SW 1271 (cell line): ENCODE data around the gene WDR43.

Source experiments
- DNase-seq, 2 experiments: peaks; one replicate each; lab custom pipeline; 2025; lab: John Stamatoyannopoulos, UW

The WDR43 gene

GRCh38 chr2:28909655-28910353 lies 15.3 kb downstream of the WDR43 start:
- DNase-seq, result no peak

- no peak for DNase-seq
Observed at GRCh38 chr2:28915939-28916338, 21.5 kb downstream of the WDR43 start.

DNA sequence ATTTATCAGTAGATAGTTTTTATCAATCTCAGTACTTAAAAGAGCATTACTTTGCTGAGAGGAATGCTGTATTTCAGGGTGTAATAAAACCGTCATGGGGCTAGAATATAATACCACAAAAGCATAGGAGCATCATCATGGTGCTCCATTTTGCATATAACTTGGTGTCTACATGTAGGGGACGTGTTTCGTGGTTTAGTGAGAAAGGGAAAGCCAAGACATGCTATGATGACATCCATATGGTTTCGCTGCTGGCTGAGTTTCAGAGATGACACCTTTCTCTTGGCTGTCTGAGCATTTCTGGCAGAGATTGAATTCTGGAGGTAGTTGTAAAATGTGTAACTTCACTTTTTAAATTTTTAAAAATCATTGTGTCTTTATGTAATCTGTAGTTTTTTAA lies 32.4 kb downstream of the WDR43 start:
- no peak for DNase-seq

GRCh38 chr2:28927469-28927868 lies 33.0 kb downstream of the WDR43 start:
- DNase-seq, result no peak

DNA sequence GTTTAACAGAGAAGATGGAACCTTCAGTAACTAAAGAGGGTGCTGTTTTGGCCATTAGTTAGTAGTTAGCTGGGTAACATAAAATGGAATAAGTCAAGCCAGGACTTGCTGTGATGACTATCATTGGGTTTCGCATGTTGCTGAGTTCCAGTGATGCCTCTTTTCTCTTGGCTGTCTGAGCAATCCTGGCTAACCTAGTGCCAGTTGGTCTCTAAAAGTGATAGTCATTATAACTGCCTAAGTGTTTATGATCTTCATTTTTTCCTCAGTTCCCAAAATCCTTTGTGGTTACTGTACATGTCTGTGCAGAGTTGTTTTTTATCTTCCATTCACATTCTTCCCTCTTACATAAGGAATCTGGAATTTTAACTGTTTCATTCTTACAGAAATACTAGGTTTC lies 33.4 kb downstream of the WDR43 start:
- DNase-seq, result no peak

- DNase-seq, result no peak
Observed at GRCh38 chr2:28929581-28929980, 35.1 kb downstream of the WDR43 start.

DNA sequence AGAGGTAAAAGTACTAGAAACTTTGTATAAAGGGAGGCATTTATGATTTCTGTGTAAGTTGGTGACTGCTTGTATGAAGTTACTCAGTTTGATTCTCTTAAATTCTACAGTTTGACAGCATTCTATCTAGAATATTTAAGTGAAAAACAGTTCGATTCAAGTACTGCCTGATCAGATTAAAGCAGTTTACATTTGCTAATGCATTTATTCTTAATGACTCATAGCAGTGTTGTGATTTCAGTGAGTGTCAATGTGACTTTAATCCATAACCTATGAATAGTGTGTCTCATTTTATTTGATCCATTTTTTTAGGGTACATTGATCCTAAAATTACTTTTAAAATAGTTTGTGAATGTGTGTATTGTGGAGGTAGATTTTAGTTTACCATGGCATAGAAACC lies 35.7 kb downstream of the WDR43 start:
- DNase-seq, result no peak

GRCh38 chr2:28934769-28935168 lies 40.3 kb downstream of the WDR43 start:
- DNase-seq, result no peak

DNA sequence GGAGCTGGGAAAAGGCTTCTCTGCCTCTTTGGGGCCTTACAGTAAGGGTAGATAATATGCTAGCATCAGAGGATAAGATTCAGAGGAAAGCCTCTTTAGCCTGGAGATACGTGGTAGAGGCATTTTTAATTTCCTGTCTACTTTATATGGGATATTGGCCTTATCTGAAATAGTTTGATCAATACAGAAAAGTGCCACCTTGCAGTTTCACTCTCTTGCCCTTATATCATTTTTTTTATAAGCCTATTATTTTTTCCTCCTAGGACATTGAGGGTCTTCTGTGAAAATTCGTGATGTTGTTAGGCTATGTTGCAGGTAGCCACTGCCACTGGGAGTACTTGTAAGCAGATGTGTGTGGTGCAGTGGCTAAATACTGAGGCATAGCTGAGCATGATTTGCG lies 46.5 kb downstream of the WDR43 start:
- no peak for DNase-seq

DNA sequence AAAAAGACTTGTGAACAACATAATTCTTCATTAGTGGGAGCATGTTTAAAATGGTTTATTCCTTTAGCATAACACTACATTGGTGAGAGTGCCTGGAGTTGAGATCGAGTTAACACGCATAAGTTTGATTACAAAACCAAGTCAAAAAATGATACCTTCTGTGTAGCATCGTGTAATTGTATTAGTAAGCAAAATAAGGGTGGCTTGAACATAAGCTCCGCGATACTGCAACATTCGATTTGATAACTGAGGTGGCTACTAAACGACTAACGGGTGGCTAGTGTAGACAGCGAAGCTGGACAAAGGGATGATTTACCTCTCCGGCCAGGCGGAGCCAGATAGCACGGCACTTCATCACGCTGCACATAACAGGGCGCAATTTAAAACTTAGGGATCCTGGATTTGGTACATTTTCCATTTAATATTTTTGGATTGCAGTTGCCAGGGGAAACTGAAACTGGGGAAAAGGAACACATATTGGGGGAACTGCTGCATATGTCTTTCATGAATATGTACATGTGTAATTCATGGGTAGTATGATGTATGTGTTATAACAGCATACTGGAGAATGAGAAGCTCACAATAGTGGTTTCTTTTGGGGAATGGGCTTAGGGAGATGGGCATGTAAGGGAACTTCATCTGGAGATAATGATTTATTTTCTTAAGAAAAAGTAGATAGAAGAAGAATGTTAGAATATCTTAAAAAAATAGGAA lies 50.2 kb downstream of the WDR43 start:
- DNase-seq, result no peak

DNA sequence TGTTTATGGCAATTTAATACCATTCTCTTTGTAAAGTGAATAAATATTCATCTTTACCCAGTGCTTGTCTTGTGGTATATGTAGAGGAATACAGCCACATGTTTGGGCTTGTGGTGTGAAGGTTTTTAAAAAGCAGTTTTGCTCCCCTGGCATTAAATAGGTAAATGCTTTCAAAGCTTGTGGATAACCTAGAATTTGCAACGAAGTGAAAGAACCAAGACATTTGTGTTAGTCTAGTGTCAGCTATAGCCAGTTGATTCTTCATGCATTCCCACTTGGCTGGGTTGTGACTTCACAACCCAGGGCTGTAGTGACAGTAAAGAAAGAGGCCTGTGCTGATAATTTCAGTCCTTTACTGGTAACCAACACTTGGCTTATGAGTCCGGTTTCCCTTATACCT lies 53.7 kb downstream of the WDR43 start:
- DNase-seq, result no peak

GRCh38 chr2:28949190-28949589 lies 54.7 kb downstream of the WDR43 start:
- no peak for DNase-seq

DNA sequence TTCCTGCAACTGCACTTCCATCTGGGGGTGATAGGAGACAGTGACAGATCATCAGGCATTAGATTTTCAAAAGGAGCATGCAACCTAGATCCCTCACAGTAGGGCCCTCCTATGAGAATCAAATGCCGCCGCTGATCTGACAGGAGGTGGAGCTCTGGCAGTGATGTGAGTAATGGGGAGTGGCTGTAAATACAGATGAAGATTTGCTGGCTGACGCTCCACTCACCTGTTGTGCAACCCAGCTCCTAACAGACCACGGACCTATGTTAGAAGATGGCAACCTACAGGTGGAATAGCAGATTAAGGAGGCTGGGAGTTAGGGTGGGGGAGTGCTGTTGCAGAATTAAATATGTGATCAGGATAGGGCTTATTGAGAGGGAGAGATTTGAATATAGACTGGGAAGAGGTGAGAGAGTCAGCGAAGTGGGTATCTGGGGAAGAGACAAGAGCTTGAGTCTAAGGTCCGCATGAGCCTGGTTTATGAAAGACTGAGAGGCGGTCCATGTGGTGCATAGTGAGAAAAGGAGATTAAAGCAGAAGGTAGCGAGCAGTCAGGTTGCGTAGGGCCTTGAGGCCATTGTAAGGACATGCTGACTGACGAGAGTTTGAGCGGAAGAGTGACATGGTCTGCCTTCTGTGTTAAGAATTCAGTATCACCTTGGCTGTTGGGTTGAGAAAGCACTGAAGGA lies 55.3 kb downstream of the WDR43 start:
- no peak for DNase-seq

DNA sequence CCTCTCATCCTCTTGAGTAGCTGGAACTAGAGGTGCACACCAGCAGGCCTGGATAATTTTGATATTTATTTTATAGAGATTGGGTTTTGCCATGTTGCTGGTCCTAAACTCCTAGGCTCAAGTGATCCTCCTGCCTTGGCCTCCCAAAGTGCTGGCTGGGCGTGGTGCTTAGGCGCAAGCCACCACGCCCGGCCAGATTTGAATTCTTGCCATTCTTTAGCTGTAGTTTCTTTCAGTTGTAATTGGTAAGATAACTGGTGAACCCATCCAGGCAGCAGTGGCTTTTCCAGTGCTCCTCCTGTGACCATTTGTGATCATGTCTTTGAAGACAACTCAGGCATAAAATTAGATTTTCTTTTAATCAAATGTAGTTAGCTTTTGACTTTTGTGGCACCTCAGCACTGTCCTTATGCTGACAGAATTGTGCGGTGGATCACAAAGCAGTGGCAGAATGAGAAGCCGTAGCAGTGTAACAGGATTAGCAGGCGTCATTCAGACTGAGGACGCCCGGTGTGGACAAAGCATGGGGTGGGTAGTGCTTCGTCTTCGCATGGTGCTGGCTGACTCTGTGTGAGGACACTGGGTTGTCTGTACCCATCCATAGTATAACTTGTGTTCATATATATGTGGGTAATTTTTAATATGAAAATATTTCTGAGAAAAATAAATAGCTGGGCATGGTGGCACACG lies 56.6 kb downstream of the WDR43 start:
- DNase-seq, result no peak

GRCh38 chr2:28951910-28952835 lies 57.7 kb downstream of the WDR43 start:
- DNase-seq, result no peak

DNA sequence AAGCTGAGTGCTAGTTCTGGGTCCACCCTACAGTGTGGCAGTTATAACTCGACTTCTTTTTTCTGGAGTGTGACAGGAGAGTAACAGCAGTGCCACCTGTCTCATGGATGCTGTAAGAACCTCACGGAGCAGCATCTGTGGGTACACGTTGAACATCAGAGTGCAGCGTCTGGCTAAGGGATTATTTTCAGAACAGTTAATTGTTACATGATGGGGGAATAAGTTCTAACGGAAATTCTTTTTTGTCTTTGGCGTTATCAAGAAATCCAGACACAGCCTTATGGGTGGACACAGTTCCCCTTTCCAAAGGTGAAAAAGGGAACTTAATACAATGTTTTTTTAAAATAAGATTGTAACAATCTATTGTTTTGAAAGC lies 58.4 kb downstream of the WDR43 start:
- DNase-seq, result no peak

- no peak for DNase-seq
Observed at GRCh38 chr2:28955467-28955866, 61.0 kb downstream of the WDR43 start.

GRCh38 chr2:28956415-28956826 lies 62.0 kb downstream of the WDR43 start:
- DNase-seq, result no peak

DNA sequence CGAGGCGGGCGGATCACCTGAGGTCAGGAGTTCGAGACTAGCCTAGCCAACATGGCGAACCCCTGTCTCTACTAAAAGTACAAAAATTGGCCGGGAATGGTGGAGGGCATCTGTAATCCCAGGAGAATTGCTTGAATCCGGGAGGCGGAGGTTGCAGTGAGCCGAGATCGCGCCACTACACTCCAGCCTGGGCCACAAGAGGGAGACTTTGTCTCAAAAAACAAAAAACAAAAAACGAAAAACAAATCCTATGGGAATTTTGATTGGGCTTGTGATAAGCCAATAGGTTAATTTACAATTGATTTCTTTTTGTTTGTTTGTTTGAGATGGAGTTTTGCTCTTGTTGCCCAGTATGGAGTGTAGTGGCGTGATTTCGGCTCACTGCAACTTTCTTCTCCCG lies 62.4 kb downstream of the WDR43 start:
- no peak for DNase-seq

- DNase-seq, result peak in 1 of 2 experiments; percentile 78
Observed at GRCh38 chr2:28958689-28959088, 64.2 kb downstream of the WDR43 start.

GRCh38 chr2:28960401-28960800 lies 65.9 kb downstream of the WDR43 start:
- DNase-seq, result no peak

DNA sequence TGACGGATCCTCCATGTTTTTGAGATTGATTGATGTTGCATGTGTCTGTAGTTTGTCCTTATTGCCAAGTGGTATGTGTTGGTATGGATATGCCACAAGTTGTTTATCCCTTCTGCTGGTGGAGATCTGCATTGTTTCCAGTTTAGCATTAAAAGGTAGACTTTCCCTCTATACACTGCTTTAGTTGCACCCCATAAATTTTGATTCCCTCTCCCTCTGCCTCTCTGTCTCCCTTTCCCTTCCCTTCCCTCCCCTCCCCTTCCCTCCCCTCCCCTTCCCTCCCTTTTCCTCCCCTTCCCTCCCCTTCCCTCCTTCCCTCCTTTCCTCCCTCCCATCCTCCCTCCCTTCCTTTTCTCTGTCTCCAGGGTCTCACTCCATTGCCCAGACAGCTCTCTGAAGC lies 68.0 kb downstream of the WDR43 start:
- no peak for DNase-seq
